Measurements from ENCODE around the gene KRTAP4-7.
"Not testable (repeated sequence)": the region's sequence is repeated elsewhere in the genome, so short reads cannot be mapped to it uniquely, and the experiment has no call there.

The KRTAP4-7 gene

DNA sequence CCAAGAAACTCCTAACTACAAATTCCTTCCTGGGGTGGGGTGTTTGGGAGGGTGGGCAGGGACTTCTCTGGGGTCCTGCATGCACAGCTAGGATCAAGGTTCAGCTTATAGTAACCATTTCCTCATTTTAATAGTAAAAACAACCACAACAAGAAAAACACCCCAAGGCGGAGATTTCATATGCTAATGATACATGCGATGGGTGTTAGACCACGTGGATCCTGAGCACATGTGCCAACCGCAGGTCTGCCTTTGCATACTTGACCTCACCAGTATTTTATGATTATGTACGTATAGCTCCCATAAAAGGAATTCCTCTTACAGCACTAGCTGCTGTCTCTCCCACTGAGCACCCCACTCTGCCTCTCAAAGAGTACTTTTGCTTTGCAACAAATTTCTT, 32.3 kb downstream of the KRTAP4-7 start:
- no peak for DNase-seq

DNA sequence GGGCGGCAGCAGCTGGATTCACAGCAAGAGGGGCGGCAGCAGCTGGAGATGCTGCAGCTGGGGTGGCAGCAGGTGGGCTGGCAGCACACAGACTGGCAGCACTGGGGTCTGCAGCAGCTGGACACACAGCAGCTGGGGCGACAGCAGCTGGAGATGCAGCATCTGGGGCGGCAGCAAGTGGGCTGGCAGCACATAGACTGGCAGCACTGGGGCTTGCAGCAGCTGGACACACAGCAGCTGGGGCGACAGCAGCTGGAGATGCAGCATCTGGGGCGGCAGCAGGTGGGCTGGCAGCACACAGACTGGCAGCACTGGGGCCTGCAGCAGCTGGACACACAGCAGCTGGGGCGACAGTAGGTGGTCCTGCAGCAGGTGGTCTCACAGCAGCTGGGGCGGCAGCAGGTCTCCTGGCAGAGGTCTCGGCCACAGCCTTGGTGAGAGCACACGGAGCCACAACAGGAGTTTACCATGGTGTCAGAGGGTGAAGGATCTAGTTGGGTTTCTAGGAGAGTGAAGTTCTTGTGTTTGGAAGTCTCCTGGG, 34.0 kb downstream of the KRTAP4-7 start, which contains the start of gene KRTAP4-11:
Gene KRTAP4-11, minus strand, starts transcription at position 528 of the 541 bp plus-strand sequence. Its CDS starts 58 bp downstream, at position 470.
- not testable (repeated sequence) for DNase-seq

DNA sequence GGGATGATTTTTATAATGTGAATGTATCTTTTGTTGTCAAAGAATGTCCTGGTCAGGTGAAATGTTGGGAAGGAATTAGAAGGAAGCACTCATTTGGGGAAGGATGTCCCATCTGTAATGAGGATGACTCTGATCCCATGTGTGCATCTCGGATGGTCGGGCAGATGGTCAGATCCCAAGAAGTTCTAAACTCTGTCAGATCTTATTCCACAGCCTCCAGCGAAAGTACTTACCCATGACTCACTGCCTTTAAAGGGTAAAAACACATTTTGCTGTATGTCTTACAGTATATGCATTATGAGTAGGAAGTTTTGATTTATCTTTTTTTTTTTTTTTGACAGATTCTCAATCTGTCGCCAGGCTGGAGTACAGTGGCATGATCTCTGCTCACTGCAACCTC, 34.8 kb downstream of the KRTAP4-7 start:
- DNase-seq, result no peak

DNA sequence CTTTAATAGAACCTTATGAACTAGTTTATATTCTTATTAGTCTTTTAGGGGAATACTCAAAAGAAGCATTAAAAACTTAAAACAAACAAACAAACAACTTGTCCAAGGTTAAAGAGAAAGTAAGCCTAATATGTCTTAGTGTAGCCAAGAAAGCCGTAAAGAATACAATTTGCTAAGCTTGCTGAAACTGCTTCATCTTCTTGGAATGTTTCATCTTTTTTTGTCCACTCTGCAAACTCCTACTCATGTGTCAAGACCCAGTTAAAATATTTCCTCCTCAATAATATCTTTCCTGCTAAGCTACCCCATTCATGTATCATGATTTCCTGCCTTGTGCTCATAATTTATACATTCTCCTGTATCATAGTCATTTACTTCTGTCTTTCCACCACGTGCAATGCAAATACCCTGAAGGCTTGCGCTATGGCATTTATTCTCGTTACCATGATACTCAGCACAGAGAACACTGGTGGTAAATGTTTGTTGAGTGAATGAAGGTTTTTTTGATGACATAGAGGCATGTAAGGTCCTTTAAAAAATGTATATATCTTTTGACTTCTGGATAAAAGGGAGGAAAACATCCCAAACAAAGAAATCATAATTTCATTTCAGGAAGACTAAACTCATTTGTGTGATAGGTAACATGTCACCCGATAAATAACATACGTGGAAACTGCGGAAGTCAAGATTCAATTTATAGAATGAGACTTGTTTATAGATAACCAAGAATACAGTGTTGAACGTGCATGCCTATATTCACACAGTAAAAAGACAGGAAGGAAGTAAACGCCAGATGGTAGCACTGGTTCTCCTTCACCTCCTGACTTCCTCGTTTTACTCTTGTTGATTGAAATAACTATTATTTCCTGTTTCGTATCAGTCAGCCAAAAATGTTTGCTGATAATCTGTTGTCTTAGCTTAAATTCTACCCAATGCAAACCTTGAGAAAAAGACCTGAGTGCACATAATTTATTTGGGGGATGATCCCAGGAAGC, 36.0 kb downstream of the KRTAP4-7 start:
- not testable (repeated sequence) for DNase-seq

- no peak for DNase-seq
These were observed 37.8 kb downstream of the KRTAP4-7 start for GRCh38 chr17:41121742-41122141.

DNA sequence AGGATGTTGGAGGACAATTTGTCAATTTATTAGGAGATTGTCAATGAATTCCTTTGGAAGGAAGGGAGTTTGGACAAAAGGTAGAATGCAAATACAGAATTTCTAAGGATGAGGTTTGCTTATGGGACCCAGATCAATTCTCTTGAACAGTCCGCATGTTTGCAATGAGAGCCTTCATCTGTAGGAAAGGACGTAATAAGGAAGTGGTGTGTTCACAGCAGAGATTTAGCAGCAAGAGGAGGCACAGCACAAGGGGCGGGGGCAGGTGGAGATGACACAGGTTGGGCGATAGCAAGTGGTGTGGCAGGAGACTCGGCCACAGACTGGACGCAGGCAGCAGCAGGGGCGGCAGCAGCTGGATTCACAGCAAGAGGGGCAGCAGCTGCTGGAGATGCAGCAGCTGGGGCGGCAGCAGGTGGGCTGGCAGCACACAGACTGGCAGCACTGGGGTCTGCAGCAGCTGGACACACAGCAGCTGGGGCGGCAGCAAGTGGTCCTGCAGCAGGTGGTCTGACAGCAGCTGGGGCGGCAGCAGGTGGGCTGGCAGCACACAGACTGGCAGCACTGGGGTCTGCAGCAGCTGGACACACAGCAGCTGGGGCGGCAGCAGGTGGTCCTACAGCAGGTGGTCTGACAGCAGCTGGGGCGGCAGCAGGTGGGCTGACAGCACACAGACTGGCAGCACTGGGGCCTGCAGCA, 39.5 kb downstream of the KRTAP4-7 start:
- DNase-seq, result not testable (repeated sequence)

DNA sequence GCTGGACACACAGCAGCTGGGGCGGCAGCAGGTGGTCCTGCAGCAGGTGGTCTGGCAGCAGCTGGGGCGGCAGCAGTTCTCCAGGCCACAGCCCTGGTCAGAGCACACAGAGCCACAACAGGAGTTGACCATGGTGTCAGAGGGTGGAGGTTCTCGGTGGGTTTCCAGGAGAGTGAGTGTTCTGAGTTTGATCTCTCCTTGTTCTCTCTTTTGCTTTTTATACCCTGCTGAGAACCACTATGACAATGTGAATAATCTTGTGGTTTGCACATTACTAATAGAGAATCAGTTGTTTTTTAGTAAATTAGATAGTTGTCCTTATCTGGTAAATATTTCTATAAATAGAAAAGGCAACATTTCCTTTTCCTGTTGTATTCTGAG, 40.0 kb downstream of the KRTAP4-7 start, which contains the start of gene KRTAP4-12:
Gene KRTAP4-12, minus strand, starts transcription at position 192 of the 381 bp plus-strand sequence. Its CDS starts 60 bp downstream, at position 132.
- DNase-seq, result not testable (repeated sequence)

DNA sequence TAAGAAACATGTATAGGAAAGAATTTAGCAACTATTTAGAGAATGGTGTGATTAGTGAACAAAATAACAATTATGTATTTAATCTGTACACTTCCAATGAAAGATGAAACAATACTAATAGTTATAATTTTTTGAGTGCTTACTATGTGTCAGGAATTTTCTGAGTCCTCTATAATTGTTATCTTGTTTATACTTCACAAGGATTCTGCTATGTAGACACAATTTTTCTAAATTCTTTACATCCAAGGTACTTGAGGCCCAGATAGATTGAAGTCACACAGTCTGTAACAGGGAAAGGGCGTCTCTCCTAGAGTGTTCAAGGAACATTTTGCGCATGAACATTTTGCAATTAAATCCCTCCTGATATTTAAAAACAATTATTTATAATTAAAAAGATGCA, 41.1 kb downstream of the KRTAP4-7 start:
- DNase-seq, result no peak

DNA sequence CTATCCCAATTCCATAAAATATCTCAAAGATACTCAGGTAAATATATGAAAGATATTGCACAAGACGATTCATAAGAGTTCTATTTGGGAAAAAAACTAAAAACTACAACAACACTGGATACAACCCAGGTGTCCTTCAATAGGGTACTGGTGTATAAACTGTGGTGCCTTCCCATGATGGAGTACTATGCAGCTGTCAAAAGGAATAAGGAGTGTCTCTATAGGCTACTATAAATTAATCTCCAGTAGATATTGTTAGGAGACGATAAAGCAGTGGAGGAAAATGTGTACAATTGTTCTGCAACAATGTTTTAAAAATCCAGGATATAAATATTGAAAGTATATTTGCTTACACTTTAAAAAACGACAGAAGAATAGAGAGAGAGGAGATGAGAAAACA, 42.5 kb downstream of the KRTAP4-7 start:
- no peak for DNase-seq

- DNase-seq, result no peak
These were observed 43.4 kb downstream of the KRTAP4-7 start for GRCh38 chr17:41127371-41127770.

DNA sequence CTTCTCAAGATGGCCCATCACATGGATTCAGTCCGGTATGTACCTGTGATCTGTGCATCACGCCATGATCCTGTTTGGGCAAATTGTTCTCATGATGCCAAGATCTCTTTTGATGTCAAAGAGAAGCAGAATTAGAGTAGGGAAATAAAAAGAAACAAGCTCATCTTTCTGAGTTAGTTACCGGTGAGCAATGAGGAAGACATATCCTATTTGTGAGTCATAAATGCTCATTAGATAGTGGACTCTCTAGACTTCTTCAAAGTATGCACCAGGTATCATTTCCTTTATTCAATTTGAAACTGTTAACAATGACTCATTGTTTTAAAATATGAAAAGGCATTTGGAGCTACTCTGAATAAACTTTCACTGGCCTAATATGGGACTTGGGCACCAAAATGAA, 48.0 kb downstream of the KRTAP4-7 start:
- peak; percentile 86 for DNase-seq

DNA sequence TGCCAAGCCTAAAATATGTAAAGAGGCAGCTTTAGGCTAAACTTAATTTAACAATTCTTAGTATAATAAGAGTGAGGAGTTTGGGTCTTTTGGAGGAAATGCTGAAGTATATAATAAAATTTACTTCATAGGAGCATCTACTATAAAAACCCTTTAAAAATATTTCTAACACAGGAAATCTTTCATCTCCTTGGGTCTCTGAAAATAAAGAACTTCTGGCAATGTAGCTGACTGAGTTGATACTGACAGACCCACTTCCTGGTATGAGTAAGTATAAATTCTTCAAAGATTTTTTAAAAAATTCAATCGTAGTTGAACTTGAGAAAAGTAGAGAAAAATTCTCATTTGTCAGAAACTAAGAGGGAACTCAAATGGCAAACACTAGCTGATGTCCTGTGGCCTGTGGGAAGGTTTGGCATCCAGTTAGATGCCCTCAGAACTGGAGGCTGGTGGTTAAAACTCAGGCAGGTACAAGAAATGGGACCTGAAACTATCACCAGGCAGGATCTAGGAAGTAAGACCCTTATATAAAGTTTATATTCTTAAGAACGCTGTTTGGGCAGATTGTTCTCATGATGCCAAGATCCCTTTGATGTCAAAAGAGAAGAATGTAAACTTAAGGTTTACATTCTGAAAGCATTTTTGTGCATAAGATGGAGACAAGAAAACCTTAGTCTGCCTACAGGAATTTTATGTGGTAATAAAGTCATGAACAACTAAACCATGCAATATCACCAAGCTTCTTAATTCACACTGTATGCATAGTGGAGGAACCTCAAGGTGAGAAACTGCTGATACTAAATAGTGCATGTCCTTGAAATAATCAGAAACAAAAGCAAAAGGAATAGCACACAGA, 50.2 kb downstream of the KRTAP4-7 start:
- no peak for DNase-seq

Data from kidney glomerular epithelial cell (primary cell).